GM04503 (cell line): Measurements from ENCODE around the gene MEOX2.
A peak's percentile ranks its signal among the peaks of the same experiment; 100 is the strongest.

Source experiments
- DNase-seq: peaks from one replicate; pipeline ENCODE4 v3.0.0-alpha.2; 2012; ENCODE audit warnings: low read depth

MEOX2 gene

DNA sequence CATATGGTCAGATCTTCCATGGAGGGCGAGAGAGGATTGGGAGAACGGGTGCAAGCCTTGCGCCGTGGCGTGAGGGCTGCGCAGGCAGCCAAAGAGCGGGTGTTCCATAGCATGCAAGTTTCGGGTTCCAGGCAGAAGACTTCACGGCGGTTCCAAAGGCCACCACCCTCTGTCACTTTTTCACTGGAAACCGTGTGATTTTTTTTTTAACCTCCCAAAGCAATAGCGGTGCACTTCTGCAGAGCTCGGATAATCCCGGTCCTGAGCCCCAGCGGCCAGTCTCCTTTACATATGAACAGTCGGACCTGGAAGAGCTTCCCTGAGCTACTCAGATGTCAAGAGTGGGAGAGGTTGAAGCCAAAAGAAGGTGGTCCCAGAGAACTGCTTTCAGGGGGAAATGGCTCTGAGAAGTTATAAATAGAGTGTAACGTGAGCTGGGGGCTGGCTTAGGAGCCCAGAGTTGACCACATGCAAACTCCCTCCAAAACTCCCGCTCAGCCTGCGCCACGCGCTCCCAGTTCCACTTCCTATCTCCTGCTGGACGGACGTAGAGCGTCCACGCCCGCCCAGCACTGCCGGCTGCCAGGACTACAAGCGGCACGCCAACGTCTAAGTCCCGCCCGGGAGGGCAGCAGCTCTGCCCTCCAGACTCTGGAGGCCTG lies at the start of gene MEOX2:
MEOX2 (minus strand) TSS at position 389 of the 662 bp plus-strand sequence; CDS start at position 108, 281 bp downstream.
- DNase-seq, result peak; percentile 54

DNA sequence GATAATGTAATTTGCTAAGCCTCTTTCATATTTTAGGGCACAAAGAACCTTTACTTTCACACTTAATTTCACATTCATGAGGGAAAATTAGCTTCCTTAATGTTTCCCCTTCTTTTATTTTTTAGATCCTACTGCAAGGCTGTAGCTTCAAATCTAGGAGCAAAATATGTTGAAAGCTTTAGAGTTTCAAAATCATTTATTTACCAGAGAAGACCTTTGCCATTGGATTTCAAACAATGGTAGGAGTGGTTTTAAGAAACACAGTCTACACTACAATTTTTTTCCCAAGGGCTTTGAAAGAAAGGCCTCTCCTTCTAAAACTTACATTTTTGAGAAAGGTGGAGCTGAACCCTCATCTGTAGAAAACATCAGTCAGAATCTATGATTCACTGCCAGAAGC lies 43.3 kb upstream of the MEOX2 start:
- no peak for DNase-seq

DNA sequence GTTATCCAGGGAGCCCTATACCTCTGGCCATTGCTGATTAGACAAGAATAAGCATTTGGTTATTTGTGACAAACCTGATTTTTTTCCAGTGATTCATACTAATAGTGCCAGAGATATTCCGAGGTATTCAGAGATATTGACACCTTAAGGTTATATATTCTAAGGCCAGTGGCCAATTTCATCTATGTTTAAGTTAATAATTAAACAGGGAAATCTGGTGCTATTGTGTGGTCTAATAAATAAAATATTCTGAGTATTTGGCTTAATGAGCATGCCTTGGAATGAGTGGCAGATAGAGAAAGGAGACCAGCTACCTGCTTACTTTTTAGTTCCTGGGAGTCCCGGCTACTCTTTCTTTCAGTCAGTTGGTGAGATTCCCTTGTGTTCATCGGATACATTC lies 38.6 kb upstream of the MEOX2 start:
- no peak for DNase-seq

DNA sequence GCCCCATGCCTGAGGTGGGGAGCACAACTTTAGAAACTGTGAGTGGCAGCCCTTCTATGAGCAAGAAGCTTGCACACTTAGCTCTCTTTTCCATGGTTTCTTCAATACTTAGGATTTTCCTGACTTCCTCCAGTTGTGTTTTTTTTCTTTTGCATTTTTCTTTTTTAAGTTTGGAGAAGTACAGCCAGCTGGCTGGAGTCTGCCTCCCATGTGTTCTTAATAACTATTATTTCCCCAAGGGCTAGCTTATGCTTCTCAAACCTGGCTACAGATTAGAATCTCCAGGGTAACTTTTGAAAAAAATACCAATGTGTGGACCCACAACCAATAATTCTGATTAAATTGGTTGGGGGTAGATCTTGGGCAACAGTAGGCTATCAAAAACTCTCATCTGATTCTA lies 37.4 kb upstream of the MEOX2 start:
- no peak for DNase-seq

DNA sequence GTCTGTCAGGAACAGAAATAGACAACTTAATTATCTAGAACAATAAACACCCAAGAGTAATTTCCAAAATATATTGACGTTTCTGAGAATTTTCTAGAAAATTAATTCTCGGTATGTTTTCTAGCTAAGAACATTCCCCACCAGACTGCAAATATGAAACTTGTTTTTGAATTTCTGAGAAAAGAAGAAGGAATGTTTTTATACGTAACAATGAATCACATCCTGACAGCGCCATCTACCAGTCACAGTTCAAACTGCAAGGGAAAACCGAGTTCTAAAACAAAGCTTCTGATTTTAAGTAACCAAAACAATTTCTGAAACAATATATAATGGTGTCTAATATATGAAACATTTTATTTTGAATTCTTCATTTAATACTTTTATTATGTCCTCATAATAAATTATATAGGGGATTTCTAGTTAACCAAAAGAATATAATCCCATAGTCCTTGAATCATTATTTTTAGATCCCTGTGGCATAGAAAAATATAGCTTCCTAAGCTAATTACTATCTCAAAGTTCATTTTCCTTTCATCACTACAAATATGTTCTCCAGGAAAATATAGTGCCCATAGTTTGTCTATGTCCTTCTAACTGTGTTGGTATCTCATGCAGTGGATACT lies 34.5 kb upstream of the MEOX2 start:
- DNase-seq, result no peak

DNA sequence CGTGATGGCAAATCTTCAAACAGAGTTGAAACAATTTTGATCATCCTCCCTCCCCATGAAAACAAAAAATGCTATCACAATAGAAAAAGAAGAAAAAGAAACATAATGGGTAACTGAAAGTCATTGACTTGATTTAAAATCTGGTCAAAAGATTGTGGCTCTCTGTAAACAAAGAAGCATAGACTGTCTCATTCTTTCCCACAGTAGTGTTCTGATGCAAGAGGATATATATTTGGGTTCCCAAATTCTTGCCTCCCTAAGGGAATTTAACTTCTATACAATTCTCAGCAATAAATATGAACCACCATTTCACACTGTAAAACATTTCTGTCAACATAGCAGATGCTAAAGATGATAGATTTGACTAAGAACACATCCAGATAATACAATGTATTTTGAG lies 32.8 kb upstream of the MEOX2 start:
- no peak for DNase-seq

DNA sequence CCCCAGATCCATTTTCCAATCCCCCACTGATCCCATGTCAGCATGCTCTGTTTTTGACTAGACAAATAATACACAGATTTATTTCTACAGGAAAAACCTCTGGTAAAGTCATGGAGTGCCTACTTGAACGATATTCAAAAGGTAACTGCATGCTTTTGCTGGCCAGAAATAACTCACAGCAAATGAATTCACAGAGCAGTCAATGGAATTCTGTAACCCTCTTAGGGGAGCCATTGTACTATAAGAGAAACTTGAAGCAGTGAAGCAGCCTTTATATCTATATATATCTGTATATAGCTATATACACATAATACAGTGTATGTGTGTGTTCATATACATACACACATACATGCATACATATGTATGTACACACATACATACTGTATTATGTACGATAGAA lies 29.0 kb upstream of the MEOX2 start:
- no peak for DNase-seq

DNA sequence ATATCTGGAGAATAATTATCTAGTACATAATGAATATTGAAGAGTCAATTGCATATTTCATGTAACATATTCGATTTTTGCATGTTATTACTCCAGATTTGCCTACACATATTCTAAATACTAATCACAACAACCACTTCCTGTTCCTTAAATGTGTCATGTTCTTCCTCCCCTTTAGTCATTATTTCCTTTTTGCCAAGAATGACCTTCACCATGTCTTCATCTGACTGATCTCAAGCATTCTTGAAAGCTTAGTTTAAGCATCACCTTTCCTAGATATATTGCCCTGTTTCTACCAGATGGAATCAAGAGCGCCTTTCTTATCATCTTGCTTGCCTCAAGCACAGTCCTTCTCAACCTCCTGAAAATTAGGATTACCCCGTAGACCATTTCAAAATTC lies 23.5 kb upstream of the MEOX2 start:
- DNase-seq, result no peak

DNA sequence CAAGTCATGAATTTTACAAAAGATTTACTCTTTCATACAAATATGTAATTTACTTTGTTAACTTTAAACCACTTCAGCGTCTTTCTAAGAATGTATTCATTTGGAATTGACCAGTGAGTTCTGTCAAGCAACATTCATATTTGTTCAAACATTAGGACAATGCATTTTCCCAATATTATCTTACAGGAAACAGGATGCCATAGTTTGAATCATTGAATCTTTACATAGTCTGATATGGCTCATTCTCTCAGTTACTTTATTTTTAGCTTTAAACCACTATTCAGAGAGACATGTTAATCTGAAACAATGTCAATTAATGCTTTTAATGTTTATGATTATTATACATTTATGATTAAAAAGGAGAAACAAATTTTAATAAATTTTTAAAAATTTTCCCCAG lies 21.1 kb upstream of the MEOX2 start:
- no peak for DNase-seq

DNA sequence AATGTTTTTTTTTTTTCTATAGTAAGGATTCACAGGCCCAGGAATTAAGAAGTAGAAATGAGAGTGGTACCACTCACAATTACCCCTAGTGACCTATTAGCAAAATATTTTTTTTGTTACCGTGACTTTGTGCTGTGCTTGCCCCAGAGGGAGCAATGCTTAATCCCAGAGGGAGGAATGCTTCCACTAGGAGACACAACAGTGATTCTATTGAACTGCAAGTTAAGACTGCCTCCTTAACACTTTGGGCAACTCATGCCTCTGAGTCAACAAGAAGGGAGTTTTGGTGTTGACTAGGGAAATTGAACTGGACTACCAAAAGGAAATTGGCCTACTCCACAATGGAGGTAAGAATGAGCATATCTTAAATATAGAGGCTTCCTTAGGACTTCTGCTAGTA lies 17.2 kb upstream of the MEOX2 start:
- DNase-seq, result no peak

DNA sequence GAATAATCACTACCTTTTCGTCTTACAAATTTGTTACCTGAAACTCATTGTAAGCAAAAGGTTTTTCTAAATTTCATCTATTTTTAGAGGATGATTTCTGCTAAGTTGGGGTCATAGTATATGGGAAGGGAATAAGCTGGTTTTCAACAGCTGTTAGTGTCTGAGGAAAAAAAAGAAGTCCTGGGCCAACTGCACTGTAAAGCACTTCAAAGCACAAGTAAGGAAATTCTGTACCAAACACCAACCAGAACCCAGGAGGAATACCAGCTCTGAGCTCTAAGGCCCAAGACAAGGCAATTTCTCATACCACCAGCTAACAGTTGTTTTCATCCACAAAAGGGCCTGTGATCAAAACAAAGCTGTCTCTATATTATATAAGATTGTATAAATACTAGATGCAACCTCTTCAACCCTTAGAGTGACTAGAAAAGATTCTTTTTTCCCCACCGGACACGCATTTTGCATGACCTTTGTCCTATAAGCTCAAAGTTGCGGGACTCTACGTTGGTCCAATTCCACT lies 6.1 kb upstream of the MEOX2 start:
- DNase-seq, result no peak

DNA sequence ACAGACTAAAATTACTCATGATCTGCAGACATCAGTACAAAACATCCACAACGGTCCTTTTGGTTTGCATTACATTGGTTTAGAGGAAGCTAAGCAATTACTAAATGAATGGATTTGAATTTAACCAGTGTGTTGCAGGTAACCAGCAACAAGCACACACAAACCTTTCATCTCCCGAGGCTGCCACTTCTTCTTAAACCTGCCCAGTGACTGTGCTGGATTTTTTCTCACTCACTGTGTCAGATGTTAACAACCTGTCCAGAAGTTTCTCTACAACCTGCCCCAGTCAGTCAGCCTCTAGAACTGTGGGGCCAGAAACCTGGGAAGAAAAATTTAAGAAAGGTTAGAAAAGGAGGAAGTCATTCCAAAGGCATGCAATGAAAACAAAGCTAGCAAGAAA lies 2.4 kb upstream of the MEOX2 start:
- DNase-seq, result no peak

DNA sequence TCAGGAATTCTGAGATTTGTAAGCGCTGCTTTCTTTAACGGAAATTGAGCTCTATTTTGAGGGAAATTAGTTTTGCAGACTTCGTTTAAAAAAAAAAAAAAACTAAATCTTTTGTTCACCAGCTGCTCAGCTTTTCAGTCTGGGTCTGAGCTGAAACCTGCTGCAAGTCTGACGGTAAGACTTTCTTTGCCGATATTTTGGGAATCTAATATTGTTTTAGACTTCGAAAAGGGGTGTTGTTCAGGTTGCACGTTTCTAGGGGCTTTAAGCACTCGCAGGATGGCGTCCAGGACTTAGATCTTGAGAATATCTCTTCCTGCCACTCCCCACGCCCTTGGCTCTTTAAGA lies 1.8 kb upstream of the MEOX2 start:
- DNase-seq, result no peak

DNA sequence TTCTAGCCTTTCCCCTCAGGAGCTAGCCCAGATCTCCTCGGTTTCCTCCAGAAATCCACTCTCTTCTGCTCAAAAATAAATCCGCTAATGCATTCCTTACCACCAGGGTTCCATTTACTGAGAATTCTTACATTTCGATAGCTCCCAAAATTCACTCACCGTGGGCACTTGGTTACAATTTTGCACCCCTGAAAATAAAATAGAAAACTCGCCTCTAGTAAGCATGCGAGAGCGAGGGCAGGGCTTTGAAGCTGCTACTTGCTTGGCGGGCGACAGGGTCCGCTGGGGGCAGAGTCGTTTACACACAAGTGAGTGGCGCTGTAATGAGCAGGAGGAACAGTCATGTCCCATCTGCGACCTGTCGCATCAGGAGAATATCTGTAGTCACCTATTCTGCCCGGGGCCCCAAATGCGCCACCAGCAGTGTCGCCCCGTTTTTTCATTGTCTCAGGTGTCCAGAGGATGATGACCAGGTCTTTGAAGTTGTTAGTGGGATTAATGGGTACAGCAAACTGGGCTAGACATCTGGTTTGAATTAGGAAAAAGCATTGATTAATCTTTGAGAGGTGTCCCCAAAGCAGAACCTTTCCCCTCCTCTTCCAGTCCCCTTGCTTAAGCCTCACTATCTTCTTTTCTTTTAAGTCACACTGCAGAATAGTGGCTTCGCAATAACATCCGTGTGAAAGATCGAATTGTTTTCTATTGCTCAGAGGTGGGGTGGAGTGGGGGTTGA lies 1.2 kb upstream of the MEOX2 start:
- no peak for DNase-seq

DNA sequence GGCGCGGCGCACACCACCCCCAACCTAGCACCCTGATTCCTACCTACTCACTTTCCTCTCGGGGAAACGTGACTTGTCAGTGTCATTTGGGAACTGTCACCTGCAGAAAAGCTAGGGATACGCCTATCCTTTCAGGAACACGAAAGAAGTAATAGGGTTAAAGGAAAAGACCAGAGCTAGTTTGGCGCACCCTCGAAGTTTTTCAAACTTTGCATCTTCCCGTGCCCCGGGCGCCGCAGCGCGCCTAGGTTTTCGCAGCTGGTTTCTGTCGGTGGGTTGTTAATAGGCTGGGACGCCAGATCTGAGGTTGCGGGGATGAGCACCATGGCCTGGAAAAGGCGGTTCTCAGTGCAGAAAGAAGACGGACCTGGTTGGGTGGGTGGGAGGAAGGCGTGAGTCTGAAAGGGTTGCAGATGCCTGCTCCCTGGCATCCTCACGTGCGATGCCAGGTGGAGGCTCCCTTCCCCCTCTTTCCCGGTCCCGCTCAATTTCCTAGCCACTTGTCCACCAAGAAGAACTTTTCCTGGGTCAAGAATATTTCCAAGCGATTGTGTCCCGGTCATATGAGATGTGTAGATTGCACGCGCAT lies 568 bp upstream of the MEOX2 start:
- no peak for DNase-seq

DNA sequence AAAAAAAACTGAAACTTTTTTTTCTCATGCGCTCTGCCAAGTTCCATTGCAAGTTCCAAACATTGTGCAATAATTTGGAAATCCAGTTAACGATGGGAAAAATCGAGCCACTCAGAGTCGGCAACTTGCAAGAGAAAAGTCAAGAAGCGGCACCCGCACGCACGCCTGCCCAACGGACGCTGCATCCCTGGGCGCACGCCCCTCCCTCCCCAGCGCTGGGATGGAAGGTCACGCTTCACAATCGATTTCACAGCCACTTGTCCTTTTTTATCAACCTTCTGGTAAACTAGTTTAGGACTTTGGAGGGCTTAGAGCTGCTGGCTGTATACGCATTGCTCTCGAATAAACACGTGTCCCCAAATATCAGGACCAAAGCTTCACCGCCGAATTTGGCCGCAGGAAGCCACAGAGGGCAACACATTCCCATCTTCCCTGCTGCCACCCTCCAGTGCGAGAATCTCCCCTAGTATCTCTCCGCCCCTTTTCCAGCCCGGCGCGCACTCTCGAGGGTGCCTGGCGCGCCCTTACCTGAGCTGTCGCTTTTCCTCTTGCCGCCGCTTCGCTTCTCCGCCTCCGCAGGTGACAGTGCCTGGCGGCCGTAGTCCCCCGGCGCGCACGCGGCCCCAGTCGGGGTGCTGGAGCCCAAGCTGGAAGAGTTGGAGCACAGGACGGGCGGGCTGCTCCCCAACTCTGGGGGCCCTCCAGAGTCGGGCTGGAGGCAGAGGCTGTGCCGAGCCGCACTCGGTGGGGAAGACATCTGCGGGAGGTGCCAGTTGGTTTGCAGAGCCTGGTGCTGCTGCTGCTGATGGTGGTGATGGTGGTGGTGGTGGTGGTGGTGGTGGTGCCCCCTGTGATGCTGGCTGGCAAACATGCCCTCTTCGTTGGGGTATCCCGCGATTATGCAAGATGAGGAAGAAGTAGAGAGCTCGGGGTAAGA lies 857 bp downstream of the MEOX2 start:
- DNase-seq, result peak; percentile 67

DNA sequence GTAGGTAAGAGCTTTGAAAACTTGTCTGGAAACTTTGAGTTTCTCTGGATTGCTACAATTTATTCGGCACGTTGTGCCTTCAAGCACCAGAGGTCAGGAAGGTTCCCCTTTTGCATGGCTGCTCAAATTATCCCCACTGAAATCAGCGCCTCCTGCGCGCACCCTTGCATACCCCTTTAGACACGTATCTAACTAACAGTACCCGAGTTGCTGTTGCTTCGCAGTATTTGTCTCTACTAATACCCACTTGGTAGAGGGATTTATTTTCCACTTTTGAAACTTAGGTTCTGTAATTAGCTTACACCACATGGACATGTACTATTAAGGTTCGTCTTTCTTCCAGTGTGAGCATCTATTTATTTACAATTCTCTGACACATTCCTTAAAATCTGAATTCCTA lies 1.6 kb downstream of the MEOX2 start:
- DNase-seq, result no peak

DNA sequence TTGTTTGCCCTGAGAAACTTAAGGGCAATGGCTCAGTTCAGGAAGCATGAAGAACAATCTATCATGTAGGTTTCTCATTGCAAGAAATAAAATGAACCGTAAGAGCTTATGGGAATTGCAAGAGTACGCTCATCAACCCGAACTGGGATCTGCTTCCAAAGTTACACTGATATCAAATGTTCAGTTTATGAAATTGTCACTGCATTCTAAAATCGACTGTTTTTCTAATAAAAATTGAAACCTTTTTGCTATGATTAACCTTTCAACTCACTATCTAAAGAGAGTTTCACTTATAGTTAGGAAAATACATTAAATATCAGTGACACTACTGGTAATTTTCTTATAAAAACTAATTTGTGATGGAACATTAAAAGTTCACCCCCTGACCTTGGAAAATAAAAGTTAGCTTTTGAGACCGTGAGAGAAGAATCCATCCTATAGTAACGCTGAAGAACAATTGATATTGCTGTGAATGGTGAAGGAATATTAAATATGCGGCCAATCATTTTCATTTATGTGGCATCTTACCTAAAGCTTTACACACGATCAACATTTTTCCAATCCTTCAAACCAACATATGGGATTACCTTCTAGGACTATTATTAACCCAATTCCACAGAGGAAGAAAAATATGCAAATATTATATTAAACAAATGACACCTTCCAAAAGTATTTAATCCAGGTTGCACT lies 2.2 kb downstream of the MEOX2 start:
- DNase-seq, result no peak

DNA sequence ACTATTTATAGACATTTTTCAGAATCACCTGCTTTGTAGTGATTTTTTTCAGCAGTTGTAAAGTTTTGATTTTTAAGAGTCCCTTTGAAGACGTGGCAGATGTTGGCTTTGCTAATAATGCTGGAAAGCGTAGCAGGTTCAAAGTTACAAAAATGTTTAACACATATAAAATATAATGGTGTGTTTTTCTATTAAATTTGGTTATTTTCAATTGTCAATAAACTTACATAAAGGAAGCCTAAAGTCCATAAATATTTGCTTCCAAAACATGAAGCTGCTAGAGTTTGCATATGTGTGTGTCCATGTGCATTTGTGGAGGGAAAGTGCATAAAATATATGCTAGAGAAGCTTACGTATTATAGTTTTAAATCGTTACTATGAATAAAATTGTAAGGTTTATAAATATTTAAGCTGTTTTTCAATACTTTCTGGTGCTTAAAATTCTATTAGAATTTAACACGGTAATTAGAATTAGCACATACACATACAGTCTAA lies 3.7 kb downstream of the MEOX2 start:
- DNase-seq, result no peak

DNA sequence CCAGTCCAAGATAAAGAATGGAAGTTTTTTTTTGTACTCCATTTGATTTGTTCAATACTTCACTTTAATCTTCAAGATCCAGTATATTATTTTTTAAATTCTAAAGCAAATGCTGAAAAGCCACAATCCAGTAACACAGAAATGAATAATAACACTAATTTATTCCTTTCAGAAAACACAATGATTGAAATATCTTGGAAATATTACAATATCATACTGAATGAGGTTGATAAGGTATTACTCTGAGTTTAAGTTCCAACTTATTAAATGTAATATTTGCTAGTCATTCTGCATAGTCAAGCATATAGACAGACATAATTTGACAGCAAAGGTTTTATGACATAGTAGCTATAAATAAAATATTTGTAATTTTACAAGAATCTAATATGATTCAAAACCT lies 4.4 kb downstream of the MEOX2 start:
- DNase-seq, result no peak

DNA sequence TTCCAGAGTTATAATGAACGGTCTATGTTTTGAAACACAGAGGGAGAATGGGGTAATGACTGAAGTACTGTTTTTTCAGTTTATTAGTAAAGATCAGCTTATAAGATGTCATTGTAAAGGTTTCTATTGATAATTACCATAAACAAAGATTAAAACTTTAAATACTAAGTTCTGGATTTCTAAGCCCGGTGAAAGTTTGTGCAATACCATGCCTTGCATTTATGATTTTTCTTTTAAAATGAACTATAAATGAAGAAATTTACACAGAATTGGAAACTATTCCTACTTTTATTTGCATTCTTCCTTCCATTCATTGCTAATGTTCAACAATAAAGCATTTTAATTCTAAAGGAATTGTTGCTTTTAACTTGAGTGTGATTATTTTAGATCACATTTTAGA lies 4.9 kb downstream of the MEOX2 start:
- DNase-seq, result no peak
